NCI-H2107 treated with DMSO at 0.1 percent for 48 hours (cell line): ENCODE measurements around the gene ARHGAP26.

Experiments
- DNase-seq: peaks from one replicate; lab custom pipeline; 2025; ENCODE audit not compliant: unreplicated experiment; lab: John Stamatoyannopoulos, UW

Gene ARHGAP26

GRCh38 chr5:142871363-142872193 is 101.4 kb downstream of the ARHGAP26 start:
- DNase-seq, result no peak

- DNase-seq, result no peak
Observed at GRCh38 chr5:142872217-142872616, 102.0 kb downstream of the ARHGAP26 start.

GRCh38 chr5:142872795-142873194 is 102.6 kb downstream of the ARHGAP26 start:
- DNase-seq, result no peak

GRCh38 chr5:142873831-142874230 is 103.7 kb downstream of the ARHGAP26 start:
- DNase-seq, result no peak

GRCh38 chr5:142874540-142874939 is 104.4 kb downstream of the ARHGAP26 start:
- DNase-seq, result no peak

- no peak for DNase-seq
Observed at GRCh38 chr5:142875936-142876335, 105.8 kb downstream of the ARHGAP26 start.

GRCh38 chr5:142876817-142877216 is 106.6 kb downstream of the ARHGAP26 start:
- DNase-seq, result no peak

GRCh38 chr5:142878111-142878510 is 107.9 kb downstream of the ARHGAP26 start:
- no peak for DNase-seq

- DNase-seq, result no peak
Observed at GRCh38 chr5:142878638-142879037, 108.5 kb downstream of the ARHGAP26 start.

- no peak for DNase-seq
Observed at GRCh38 chr5:142881076-142881783, 111.1 kb downstream of the ARHGAP26 start.

GRCh38 chr5:142881784-142882126 is 111.6 kb downstream of the ARHGAP26 start:
- no peak for DNase-seq

- no peak for DNase-seq
Observed at GRCh38 chr5:142883025-142883424, 112.8 kb downstream of the ARHGAP26 start.

- no peak for DNase-seq
Observed at GRCh38 chr5:142883438-142883837, 113.3 kb downstream of the ARHGAP26 start.

GRCh38 chr5:142884029-142884428 is 113.9 kb downstream of the ARHGAP26 start:
- DNase-seq, result no peak

GRCh38 chr5:142886211-142886610 is 116.0 kb downstream of the ARHGAP26 start:
- DNase-seq, result no peak

GRCh38 chr5:142886956-142887355 is 116.8 kb downstream of the ARHGAP26 start:
- DNase-seq, result no peak

GRCh38 chr5:142888469-142889085 is 118.4 kb downstream of the ARHGAP26 start:
- DNase-seq, result no peak

GRCh38 chr5:142892021-142892420 is 121.8 kb downstream of the ARHGAP26 start:
- no peak for DNase-seq

- DNase-seq, result no peak
Observed at GRCh38 chr5:142894315-142894714, 124.1 kb downstream of the ARHGAP26 start.

- DNase-seq, result no peak
Observed at GRCh38 chr5:142894749-142895148, 124.6 kb downstream of the ARHGAP26 start.

- DNase-seq, result no peak
Observed at GRCh38 chr5:142896325-142897007, 126.3 kb downstream of the ARHGAP26 start.
